ENCODE results near the gene PAX1.

- no peak for TF ChIP-seq CTCF (IDR thresholded peaks at IDR 0.05; ENCODE audit: control extremely low read depth in 1 of 3, insufficient read depth in 1 of 3, low read depth in 1 of 3, low read length in 3 of 3)
- TF ChIP-seq CBX5 (IDR thresholded peaks at IDR 0.05; ENCODE audit: low read depth, low read length), result no peak
- TF ChIP-seq GABPA (IDR thresholded peaks at IDR 0.05; ENCODE audit: borderline replicate concordance, insufficient read depth, low read length), result no peak
- TF ChIP-seq YY1 (IDR thresholded peaks at IDR 0.05; ENCODE audit: low read depth, low read length), result no peak
- no peak for TF ChIP-seq EGR1 (IDR thresholded peaks at IDR 0.05; ENCODE audit: borderline replicate concordance, low read depth, low read length)
- TF ChIP-seq POLR2A (IDR thresholded peaks at IDR 0.05; ENCODE audit: control extremely low read depth in 1 of 2, low read depth in 2 of 2, low read length in 2 of 2), result no peak
- no peak for TF ChIP-seq POU5F1 (IDR thresholded peaks at IDR 0.05; ENCODE audit: low read depth, low read length)
- TF ChIP-seq TAF1 (IDR thresholded peaks at IDR 0.05; ENCODE audit: low read depth, low read length), result no peak
- TF ChIP-seq CEBPB (IDR thresholded peaks at IDR 0.05; ENCODE audit: low read depth, low read length), result no peak
- no peak for TF ChIP-seq BCL11A (IDR thresholded peaks at IDR 0.05; ENCODE audit: low read depth in 2 of 2, low read length in 2 of 2)
- TF ChIP-seq SP1 (IDR thresholded peaks at IDR 0.05; ENCODE audit: low read depth, low read length), result no peak
- no peak for TF ChIP-seq TCF12 (IDR thresholded peaks at IDR 0.05; ENCODE audit: low read depth, low read length)
Measured at GRCh38 chr20:21710863-21711431, 5.5 kb downstream of the PAX1 start.
